Measurements from ENCODE around the gene ANP32A.
"Not testable (repeated sequence)": the region's sequence is repeated elsewhere in the genome, so short reads cannot be mapped to it uniquely, and the experiment has no call there.

The ANP32A gene

DNA sequence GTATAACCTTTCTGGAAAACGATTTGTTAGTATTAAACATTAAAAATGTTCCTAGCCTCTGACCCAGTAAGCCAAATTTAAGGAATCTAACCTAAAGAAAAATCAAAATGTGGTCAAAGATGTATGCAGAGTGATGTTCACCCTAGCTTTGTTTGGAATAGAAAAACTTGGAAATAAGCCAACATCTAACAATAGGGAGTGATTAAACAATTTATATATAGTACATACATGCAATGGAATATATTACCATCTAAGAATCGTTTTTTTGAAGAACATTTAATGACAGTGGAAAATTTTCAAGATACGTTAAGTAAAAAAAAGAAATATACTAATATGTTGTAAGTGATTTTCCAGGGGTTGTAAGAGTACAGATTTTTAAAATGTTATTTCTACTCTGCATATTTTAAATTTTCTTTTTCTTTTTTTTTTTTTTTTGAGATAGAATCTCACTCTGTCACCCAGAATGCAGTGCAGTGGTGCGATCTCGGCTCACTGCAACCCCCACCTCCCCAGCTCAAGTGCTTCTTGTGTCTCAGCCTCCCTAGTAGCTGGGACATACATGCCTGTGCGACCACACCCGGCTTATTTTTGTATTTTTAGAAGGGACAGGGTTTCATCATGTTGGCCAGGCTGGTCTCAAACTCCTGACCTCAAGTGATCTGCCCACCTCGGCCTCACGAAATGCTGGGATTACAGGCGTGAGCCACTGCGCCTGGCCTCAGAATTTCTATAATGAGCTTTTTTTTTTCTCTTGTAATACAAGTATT is 54.9 kb downstream of the ANP32A start:
- no peak for DNase-seq (ENCODE audit: low spot score)
- ChIA-PET CTCF (interaction anchor here (0.6 kb wide), 1 partner anchor 17 kb away, joined by 5 read pairs; no protein-coding TSS in a partner anchor), POLR2A (ENCODE audit: low non-redundant PET) (interaction anchor here (0.5 kb wide), 1 partner anchor 9 kb away, joined by 5 read pairs; no protein-coding TSS in a partner anchor)
- TF ChIP-seq, protein P1, sequence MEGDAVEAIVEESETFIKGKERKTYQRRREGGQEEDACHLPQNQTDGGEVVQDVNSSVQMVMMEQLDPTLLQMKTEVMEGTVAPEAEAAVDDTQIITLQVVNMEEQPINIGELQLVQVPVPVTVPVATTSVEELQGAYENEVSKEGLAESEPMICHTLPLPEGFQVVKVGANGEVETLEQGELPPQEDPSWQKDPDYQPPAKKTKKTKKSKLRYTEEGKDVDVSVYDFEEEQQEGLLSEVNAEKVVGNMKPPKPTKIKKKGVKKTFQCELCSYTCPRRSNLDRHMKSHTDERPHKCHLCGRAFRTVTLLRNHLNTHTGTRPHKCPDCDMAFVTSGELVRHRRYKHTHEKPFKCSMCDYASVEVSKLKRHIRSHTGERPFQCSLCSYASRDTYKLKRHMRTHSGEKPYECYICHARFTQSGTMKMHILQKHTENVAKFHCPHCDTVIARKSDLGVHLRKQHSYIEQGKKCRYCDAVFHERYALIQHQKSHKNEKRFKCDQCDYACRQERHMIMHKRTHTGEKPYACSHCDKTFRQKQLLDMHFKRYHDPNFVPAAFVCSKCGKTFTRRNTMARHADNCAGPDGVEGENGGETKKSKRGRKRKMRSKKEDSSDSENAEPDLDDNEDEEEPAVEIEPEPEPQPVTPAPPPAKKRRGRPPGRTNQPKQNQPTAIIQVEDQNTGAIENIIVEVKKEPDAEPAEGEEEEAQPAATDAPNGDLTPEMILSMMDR (conservative IDR thresholded peaks at IDR 0.05; ENCODE audit: low read depth) = no peak
- H3K27ac ChIP-seq = no peak overlapping the region

DNA sequence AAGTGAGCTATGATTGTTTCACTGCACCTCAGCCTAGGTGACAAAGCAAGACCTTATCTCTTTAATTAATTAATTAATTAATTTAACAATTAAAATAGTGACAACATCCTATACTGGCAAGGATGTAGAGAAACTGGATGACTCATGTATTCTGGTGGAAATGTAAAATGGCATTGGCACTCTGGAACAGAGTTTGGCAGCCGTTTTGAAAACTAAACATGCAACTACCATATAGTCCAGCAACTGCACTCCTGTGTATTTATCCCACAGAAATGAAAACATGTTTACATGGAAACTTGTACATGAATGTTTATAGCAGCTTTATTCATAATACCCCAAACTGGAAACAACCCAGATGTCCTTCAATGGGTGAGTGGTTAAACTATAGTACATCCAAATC is 56.6 kb downstream of the ANP32A start:
- H3K27ac ChIP-seq = no peak overlapping the region
- no peak for DNase-seq (ENCODE audit: low spot score)
- CTCF ChIA-PET = no interaction called here
- TF ChIP-seq, protein P1 (conservative IDR thresholded peaks at IDR 0.05; ENCODE audit: low read depth) = no peak
- POLR2A ChIA-PET (ENCODE audit: low non-redundant PET) = no interaction called here

DNA sequence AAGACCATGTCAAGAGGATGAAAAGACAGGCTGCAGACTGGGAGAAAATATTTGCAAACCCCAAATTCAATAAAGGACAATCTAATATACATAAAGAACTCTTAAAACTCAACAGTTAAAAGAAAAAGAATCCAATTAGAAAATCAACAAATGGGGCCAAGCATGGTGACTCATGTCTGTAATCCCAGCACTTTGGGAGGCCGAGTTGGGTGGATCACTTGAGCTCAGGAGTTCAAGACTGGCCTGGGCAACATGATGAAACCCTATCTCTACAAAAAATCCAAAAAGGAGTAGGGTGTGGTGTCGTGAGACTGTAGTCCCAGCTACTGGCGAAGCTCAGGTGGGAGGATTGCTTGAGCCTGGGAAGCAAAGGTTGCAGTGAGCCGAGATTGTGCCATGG is 57.6 kb downstream of the ANP32A start:
- no peak overlapping the region for H3K27ac ChIP-seq
- POLR2A ChIA-PET (ENCODE audit: low non-redundant PET) = no interaction called here
- CTCF ChIA-PET = interaction anchor here (0.7 kb wide), 1 partner anchor 494 kb away, joined by 3 read pairs; no protein-coding TSS in a partner anchor
- DNase-seq (ENCODE audit: low spot score) = no peak
- TF ChIP-seq, protein P1 (conservative IDR thresholded peaks at IDR 0.05; ENCODE audit: low read depth) = no peak

DNA sequence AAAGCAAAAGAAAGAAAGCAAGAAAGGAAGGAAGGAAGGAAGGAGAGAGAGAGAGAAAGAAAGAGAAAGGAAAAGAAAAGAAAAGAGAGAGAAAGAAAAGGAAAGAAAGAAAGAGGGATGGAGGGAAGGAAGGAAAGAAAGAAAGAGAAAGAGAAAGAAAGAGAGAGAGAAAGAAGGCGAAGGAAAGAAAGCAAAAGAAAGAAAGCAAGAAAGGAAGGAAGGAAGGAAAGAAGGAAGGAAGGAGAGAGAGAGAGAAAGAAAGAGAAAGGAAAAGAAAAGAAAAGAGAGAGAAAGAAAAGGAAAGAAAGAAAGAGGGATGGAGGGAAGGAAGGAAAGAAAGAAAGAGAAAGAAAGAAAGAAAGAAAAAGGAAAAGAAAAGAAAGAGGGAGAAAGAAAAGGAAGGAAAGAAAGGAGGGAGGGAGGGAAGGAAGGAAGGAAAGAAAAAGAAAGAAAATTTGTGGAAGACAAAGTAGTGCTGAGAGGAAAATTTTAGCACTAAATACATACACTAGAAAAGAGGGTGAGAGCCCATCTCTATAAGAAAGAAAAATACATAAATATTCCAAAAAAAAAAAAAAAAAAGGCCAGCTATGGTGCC is 60.6 kb downstream of the ANP32A start:
- CTCF ChIA-PET; POLR2A ChIA-PET (ENCODE audit: low non-redundant PET); DNase-seq (ENCODE audit: low spot score); H3K27ac ChIP-seq: not testable (repeated sequence)

DNA sequence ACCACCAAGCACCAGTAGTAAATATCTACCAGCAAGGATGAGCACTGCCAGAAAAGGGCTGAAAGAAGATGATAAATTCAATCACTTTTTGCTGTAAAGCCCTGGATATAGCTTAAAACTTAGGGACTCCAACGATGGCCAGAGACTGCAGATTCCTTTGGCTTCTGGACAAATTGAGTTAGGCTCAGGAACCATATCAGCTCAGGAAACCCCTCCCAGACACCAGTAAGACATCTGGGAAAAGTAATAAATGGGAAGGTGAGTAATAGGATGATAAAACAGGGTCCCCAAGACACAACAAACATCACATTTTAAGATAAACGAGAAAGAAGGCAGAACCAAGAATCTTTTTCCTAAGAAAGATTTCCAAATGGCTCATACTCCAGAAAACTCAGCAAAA is 65.0 kb downstream of the ANP32A start:
- TF ChIP-seq, protein P1 (conservative IDR thresholded peaks at IDR 0.05; ENCODE audit: low read depth) = no peak
- POLR2A ChIA-PET (ENCODE audit: low non-redundant PET) = no interaction called here
- no peak overlapping the region for H3K27ac ChIP-seq
- CTCF ChIA-PET = no interaction called here
- no peak for DNase-seq (ENCODE audit: low spot score)

DNA sequence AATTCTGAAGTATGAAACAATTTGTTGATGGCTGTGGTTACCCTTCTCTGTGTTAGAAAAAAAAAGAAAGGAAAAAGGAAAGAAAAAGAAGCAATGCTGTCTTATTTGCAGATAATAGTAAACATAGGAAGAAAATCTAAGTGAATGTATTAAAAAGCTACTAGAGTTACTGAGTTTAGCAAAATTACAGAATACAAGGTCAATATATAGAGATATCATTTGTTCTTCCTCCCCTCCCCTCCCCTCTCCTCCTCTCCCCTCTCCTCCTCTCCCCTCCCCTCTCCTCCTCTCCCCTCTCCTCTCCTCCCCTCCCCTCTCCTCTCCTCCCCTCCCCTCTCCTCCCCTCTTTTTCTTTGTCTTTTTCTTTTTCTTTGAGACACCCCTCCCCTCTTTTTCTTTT is 69.1 kb downstream of the ANP32A start:
- CTCF ChIA-PET = interaction anchor here (0.6 kb wide), 1 partner anchor 125 kb away, joined by 3 read pairs; no protein-coding TSS in a partner anchor
- H3K27ac ChIP-seq = no peak overlapping the region
- TF ChIP-seq, protein P1 (conservative IDR thresholded peaks at IDR 0.05; ENCODE audit: low read depth) = no peak
- POLR2A ChIA-PET (ENCODE audit: low non-redundant PET) = no interaction called here
- no peak for DNase-seq (ENCODE audit: low spot score)

DNA sequence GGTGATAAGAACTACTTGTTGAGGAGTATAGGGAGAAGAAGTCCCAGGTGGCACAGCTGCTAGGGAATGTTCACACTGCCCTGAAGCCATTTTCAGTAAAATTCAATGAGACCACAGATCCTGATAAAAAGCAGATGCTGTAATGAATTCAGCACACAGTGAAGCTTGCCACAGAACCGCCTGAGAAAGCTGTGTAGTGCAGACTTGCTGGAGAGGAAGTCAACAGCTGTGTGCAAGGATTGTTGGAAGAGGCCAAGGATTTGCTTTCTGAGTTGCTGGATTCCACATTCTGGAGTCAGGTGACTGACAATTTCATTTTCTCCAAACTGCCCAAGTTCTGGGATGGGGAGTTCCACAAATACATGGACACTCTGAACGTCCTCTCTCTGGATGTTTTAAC is 70.9 kb downstream of the ANP32A start:
- H3K27ac ChIP-seq = no peak overlapping the region
- POLR2A ChIA-PET (ENCODE audit: low non-redundant PET) = no interaction called here
- TF ChIP-seq, protein P1 (conservative IDR thresholded peaks at IDR 0.05; ENCODE audit: low read depth) = no peak
- no peak for DNase-seq (ENCODE audit: low spot score)
- CTCF ChIA-PET = no interaction called here

Measured in RWPE1 (cell line).